Activated CD8-positive, alpha-beta memory T cell treated with anti-CD3 and anti-CD28 coated beads for 36 hours (primary cell): ENCODE measurements around the gene GPRC5A. TPM values are rescaled to one million over a fixed set of nuclear protein-coding genes. Genes with fewer than 3 reads are reported as not detected.
"Not testable (repeated sequence)": the region's sequence is repeated elsewhere in the genome, so short reads cannot be mapped to it uniquely, and the experiment has no call there.

Experiments
- CTCF ChIA-PET: fragments of 350-600 bp; sonication (Branson Sonifier 250); formaldehyde crosslinking; loops from one replicate; lab custom pipeline; 2021; ENCODE audit warnings: antibody characterized with exemption; lab: Charles Lee
- POLR2A ChIA-PET: fragments of 350-600 bp; sonication (Branson Sonifier 250); formaldehyde crosslinking; loops from one replicate; lab custom pipeline; 2021; ENCODE audit warnings: antibody characterized with exemption; lab: Charles Lee
- total RNA-seq, 2 experiments: library from RNA; stranded (reverse); gene quantifications; one replicate each; pipeline ENCODE4 v1.2.3, GENCODE V29; 2021

GPRC5A gene, protein sequence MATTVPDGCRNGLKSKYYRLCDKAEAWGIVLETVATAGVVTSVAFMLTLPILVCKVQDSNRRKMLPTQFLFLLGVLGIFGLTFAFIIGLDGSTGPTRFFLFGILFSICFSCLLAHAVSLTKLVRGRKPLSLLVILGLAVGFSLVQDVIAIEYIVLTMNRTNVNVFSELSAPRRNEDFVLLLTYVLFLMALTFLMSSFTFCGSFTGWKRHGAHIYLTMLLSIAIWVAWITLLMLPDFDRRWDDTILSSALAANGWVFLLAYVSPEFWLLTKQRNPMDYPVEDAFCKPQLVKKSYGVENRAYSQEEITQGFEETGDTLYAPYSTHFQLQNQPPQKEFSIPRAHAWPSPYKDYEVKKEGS
- total RNA-seq, result not detected

DNA sequence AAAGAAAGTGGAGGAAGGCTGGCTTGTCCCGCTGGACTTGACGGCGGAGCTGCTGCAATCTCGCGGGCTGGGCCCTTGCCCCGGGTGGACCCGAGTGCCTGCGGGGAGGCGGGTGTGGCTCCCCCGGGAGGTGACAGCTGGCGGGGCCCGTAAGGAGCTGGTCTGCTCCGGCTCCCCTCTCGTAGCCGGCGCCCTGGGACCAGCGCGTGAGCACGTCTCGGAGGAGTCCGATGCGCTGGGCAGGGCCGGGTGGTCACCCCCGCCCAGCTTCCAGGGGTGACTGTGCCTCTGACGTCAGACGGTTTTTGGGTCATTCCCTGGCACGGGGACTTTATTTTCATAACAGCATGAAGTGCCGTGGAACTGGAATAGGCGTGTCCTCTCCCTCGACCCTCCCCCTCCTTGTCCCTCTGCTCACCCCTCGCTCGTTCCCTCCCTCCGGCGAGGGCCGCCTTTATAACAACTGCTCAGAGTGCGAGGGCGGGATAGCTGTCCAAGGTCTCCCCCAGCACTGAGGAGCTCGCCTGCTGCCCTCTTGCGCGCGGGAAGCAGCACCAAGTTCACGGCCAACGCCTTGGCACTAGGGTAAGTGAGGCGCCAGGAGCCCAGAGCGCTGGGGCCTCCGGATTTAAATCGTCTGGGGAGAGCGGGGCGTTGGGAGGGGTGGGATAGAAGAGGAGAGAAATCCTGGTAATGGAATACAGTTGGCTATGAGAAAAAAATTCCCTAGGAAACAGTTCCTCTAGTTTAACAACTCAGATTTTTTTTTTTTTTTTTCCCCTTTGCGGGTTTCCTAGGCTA is at the start of gene GPRC5A:
Gene GPRC5A, plus strand, starts transcription at position 483 of the 801 bp plus-strand sequence. CDS start 16,688 bp downstream, outside the sequence.
- POLR2A ChIA-PET, result interaction anchor here (0.6 kb wide), 1 partner anchor 154 kb away, joined by 3 read pairs; no protein-coding TSS in a partner anchor

DNA sequence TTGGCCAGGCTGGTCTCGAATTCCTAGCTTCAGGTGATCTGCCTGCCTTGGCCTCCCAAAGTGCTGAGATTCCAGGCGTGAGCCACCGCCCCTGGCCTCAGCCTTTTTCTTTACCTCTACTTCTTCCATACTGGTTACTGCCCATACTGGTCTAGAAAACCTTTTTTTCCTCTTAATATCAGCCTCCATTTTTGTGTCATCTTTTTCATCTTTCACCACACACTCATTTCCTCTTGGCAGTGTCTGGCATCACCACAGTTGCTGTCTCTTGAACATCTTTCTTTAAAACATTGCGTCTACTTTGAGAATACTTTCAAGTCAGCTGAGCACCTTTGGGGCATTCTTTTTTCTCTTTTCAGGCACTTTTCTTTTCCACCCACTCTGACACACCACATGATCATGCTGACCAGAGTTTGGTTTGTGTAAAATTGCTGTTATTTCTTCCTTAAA is 45.5 kb upstream of the GPRC5A start:
- ChIA-PET POLR2A (no interaction called here), CTCF (interaction anchor here (0.7 to 1.1 kb wide), 2 partner anchors 9 to 836 kb away, joined by 3 read pairs; no protein-coding TSS in a partner anchor)

More for the DNA sequence above, at the start of gene GPRC5A:
- CTCF ChIA-PET, result interaction anchor here (0.7 to 1.4 kb wide), 2 partner anchors 25 to 410 kb away, joined by 3 to 4 read pairs; no protein-coding TSS in a partner anchor

DNA sequence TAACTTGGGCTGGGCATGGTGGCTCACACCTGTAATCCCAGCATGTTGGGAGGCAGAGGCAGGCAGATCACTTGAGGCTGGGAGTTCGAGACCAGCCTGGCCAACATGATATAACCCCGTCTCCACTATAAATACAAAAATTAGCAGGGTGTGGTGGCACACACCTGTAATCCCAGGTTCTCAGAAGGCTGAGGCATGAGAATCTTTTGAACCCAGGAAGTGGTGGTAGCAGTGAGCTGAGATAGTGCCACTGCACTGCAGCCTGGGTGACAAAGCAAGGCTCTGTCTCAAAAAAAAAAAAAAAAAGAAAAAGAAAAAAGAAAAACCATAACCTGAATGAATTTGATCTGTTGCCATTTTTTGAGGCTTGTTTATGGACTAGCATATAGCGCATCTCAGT is 44.6 kb upstream of the GPRC5A start:
- CTCF ChIA-PET, POLR2A ChIA-PET: not testable (repeated sequence)

DNA sequence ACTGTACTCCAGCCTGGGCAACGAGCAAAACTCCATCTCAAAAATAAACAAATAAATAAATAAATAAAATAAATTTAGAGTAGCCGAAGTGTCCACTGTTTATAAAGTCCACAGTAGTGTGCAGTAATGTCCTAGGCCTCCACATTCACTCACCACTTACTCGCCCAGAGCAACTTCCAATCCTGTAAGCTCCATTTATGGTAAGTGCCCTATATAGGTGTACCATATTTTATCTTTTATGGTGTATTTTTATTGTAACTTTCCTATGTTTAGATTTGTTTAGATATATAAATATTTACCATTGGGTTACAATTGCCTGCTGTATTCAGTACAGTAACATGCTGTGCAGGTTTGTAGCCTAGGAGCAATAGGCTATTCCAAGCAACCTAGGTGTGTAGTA is 37.9 kb upstream of the GPRC5A start:
- POLR2A ChIA-PET, result interaction anchor here (0.7 kb wide), 1 partner anchor 15 kb away, joined by 4 read pairs; no protein-coding TSS in a partner anchor
- CTCF ChIA-PET, result no interaction called here

DNA sequence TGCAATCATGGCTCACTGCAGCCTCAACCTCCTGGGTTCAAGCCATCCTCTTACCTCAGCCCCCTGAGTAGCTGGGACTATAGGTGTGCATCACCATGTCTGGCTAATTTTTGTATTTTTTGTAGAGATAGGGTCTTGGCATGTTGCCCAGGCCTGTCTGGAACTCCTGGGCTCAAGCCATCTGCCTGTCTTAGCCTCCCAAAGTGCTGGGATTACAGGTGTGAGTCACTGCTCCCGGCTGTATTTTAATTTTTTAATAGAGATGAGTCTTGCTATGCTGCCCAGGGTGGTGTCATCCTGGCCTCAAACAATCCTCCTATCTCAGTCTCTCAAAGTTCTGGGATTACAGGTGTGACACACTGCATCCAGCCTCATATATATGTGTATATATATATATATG is 31.7 kb upstream of the GPRC5A start:
- POLR2A ChIA-PET, result no interaction called here
- CTCF ChIA-PET, result no interaction called here

DNA sequence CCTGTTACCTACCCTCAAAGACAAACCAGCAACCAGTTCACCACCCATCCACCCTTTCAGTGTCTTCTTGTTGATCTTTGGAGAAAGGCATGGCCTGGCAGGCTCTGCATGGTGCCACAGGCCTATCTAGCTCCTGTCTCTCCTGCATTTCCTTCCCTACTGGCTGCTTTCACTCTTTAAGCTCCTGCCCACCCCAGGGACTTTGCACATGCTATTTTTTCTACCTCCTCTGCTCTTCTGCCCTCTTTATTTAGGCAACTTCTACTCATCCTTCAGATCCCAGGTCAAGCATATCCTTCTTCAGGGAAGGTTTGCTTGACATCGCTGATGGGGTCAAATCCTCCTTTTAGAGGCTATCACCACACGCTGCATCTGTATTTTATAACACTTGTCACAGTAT is 27.1 kb upstream of the GPRC5A start:
- POLR2A ChIA-PET, result no interaction called here
- CTCF ChIA-PET, result no interaction called here

DNA sequence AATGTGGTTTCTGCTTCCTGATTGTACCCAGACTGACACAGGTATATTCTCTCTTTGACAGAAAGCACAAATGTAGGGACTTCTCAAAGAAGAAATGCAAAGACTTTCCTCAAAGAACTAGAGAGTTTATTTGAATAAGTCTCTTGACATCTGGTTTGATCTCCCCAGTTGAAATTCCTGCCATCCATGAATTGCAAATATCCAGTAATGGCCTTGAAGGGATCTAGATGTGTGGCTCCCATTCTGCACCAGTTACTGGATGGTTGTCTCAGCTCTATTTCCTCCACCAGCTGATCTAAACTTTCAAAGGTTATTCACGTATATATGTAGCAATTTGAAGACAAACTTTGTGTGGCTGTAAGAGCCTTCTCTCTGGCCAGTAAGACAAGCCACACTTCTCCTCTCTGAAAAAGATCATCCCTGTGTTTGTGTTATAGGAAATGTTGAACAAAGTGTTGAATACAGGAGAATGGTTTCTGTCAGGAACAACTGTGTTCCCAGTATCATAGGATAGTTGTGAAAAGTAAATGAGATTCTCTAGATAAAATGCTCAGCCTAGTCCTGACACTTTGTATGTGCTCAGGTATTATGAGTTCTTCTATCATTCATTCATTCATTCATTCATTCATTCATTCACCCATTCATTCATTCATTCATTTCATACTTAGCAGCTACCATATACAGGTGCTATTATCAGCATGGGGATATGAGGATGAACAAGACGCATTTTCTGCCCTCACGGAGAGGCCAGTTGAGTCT is 22.7 kb upstream of the GPRC5A start:
- POLR2A ChIA-PET, result no interaction called here

DNA sequence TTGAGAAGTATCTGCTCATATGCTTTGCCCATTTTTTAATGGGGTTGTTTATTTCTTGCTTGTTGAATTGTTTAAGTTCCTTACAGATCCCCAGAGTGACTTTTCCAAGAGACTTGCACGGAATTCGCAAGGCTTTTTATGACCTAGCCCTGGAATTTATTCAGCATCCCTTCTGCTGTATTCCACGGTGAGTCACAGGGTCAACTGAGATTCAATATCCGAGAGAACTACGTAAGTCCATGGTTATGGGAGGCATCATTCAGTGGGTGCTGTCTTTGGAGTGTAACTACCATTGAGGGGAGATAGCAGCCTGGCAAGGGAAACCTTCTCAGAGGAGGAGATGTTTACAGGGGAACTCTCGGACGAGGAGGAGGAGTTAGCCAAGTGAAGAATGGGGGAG is 20.9 kb upstream of the GPRC5A start:
- CTCF ChIA-PET, result no interaction called here
- POLR2A ChIA-PET, result no interaction called here

More for the DNA sequence above, 22.7 kb upstream of the GPRC5A start:
- CTCF ChIA-PET, result no interaction called here

DNA sequence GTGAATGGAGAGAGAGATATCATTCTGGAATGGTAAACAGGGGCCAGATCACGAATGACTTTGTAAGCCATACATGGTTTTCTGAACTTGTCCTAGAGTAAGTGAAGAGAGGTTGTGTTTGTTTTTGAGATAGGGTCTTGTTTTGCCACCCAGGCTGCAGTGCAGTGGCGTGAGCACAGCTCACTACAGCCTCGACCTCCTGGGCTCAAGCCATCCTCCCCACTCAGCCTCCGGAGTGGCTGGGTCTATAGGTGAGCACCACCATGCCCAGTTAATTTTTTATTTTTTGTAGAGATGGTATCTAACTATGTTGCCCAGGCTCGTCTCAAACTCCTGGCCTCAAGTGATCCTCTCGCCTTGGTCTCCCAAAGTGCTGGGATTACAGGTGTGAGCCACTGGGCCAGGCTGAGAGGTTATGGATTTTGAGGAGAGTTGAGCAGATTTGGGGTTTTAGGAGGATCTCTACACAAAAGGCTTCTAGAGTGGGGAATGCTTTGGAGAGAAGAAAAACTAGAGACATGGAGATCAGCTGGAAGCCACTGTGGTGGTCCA is 19.7 kb upstream of the GPRC5A start:
- ChIA-PET POLR2A (no interaction called here), CTCF (no interaction called here)

DNA sequence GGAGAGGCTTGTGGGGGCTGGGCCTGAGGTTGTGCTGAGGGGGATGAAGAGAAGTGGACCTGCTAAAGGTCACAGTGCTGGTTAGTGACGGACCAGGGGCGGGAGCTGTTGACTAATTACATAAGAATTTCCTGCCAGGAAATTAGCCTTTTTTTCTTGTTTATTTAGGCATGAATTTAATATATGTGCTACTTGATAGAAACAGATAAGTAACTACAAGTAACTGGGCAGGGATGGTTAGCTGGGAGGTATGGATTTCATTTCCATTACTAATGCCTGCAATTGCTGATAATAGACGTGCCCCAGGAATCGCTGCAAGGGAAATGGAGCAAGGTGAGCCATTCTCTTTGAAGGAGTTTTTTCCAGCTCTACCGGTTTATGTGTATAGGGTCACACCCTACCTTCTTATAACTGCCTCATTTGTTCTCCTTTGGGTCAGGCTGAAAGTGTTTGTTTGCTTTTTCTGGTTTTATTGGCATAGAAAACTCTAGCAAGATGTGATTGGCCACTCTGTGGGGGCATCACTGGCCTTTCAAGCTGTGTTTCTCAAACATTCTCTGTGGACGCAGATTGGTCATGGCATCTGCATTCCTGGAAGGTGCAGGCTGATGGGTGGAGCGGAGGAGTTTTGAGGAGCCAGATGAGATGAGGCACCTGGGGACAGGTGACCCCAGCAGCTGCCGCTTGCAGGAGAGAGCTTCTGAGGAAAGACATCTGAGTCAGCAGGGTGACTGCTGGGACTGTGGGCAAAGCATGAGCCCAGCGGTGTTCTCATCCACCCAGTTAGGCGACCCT is 19.0 kb upstream of the GPRC5A start:
- ChIA-PET CTCF (no interaction called here), POLR2A (no interaction called here)

DNA sequence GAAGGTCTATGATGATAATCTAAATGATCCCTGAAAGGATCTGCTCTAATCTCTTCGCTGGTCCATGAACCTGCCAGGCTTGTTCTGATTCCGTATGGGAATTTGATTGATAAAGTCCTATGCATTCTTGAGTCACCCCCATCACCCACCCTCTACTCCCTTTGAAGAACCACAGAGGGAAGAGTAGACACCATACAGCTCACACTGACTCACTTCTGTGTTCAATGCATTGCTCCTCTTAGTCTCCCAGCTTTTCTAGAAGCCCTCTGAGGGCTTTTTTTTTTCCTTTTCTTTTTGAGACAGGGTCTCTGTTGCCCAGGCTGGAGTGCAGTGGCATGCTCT is 18.5 kb upstream of the GPRC5A start:
- CTCF ChIA-PET, result no interaction called here
- POLR2A ChIA-PET, result no interaction called here

DNA sequence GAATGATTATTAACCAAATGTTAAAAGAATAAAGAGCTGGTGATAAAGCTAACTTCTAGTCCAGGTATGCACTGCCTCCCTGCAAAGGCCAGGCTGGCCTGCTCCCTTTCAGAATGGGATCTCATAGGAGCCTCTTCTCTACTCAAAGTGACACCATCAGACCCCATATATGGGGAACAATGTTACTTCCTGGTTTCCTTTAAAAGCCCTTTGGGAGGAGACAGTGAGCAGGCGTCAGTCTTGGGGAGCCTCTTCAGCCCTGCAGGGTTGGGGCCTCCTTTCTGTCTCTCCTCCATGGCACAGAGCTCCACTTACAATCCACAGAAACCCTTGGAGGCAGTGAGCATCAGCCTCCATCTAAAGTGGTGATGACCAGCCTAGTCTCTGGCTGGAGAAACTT is 17.3 kb upstream of the GPRC5A start:
- CTCF ChIA-PET, result no interaction called here

DNA sequence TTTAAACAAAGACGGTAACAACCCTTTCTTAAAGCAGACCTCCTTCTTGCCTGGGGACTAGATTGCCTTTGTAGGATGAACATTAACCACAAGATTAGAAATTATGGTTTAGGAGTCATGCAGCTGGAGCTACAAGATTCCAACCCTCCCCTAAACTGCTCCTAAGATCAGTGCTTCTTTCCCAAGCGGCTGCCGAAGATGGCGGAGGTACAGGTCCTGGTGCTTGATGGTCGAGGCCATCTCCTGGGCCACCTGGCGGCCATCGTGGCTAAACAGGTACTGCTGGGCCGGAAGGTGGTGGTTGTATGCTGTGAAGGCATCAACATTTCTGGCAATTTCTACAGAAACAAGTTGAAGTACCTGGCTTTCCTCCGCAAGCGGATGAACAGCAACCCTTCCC is 16.1 kb upstream of the GPRC5A start:
- POLR2A ChIA-PET, CTCF ChIA-PET: not testable (repeated sequence)

More for the DNA sequence above, 17.3 kb upstream of the GPRC5A start:
- POLR2A ChIA-PET, result interaction anchor here (0.5 kb wide), 1 partner anchor 25 kb away, joined by 3 read pairs; no protein-coding TSS in a partner anchor

DNA sequence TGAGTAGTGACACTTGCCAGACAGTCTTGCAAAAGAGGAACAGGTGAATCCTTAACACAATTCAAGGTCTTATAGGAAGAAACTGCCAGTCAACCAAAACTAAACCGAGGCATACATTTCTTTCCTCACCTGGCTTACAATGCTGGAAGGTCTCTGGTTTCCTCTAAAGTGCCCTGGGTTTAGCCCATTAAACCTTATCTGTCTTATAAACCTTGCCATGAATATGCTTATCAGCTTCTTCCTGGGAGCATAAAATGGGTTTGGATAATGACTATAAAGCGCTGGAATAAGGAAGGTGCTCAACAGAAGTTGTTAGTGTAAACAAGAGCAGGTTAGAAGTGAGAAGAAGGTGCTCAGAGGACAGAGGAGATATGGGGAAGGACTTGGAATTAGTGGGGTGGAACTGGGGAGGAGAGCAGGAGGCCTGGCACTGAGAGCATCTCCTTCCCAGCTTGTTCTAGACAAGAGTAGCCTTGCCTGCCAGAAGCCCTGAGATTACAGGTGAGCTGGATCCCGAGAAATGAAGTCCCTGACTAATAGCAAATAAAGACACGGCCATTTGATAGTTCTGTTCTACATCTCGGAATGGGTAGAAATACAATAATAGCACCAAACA is 14.1 kb upstream of the GPRC5A start:
- ChIA-PET POLR2A (no interaction called here), CTCF (interaction anchor here (0.5 kb wide), 1 partner anchor 77 kb away, joined by 4 read pairs; no protein-coding TSS in a partner anchor)

DNA sequence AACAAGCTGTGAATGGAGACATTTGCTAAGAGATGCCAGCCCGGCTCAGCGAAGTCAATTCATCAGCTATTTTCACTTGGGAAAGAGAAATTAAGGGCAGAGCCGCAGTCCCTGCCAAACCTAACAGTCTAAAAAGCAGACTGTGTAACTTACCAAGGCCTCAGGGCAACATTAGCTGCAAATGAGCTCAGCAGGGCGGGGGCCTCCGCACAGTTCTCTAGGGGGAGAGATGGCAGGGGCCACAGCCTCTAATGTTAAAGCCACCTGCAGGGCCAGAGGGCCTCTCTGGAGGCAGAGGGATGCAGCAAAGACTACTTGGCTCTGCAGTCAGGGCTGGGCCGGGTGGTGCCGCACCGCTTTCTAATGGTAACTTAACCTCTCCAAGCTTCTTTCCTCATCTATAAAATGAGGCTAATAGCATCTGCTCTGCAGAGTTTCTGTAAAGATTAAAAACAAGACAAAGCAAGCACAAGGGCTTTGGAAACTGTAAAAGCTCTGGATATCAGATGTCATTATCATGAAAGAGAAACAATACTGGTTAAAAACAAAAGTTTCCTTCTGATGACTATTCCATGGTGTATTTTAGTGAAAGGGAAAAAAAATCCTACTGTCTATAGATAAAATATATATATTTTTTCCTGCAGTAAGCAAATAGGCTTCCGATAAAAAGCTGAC is 13.4 kb upstream of the GPRC5A start:
- ChIA-PET CTCF (interaction anchor here (0.5 kb wide), 1 partner anchor 78 kb away, joined by 4 read pairs; no protein-coding TSS in a partner anchor), POLR2A (no interaction called here)

DNA sequence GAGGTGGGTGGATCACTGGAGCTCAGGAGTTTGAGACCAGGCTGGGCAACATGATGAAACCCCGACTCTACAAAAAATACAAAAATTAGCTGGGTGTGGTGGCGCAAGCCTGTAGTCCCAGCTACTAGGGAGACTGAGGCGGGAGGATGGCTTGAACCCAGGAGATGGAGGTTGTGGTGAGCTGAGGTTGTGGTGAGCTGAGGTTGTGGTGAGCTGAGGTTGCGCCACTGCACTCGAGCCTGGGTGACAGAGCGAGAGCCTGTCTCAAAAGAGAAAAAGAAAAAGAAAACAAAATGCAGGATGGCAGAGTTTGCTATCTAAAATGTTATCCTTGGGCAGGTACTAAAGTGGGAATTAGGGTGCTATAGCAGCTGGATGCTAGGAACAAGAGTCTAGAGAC is 10.8 kb upstream of the GPRC5A start:
- CTCF ChIA-PET, result interaction anchor here (1.5 kb wide), 1 partner anchor 44 kb away, joined by 3 read pairs; no protein-coding TSS in a partner anchor
- POLR2A ChIA-PET, result interaction anchor here (0.7 kb wide), 1 partner anchor 676 kb away, joined by 4 read pairs; no protein-coding TSS in a partner anchor
